HEK293T (cell line): ENCODE results near the gene ARHGEF25.

Experiments used
- CTCF ChIA-PET: fragments of 350-600 bp; formaldehyde crosslinking; extraction: SDS; loops from one replicate; lab custom pipeline; 2021; ENCODE audit warnings: antibody characterized with exemption, inconsistent platforms; lab: Yijun Ruan, JAX
- POLR2A ChIA-PET: fragments of 350-600 bp; formaldehyde crosslinking; extraction: SDS; loops from one replicate; lab custom pipeline; 2020; ENCODE audit warnings: antibody characterized with exemption, inconsistent platforms; lab: Yijun Ruan, JAX
- DNase-seq: peaks from one replicate; pipeline ENCODE4 v3.0.0; 2012; ENCODE audit warnings: mixed read lengths; ENCODE audit errors: extremely low spot score
- ARNT ChIP-seq: fragments of 450-650 bp; IDR thresholded peaks from 2 replicates; pipeline ENCODE4 v1.6.1; 2017; ENCODE audit warnings: mild to moderate bottlenecking
- BHLHE40 ChIP-seq: fragments of 450-650 bp; IDR thresholded peaks from 2 replicates; pipeline ENCODE4 v1.6.1; 2016; ENCODE audit warnings: mild to moderate bottlenecking, moderate library complexity, borderline replicate concordance
- CTBP1 ChIP-seq: fragments of 450-650 bp; IDR thresholded peaks from 2 replicates; pipeline ENCODE4 v1.6.1; 2016; ENCODE audit warnings: borderline replicate concordance
- ELF4 ChIP-seq: fragments of 450-650 bp; IDR thresholded peaks from 2 replicates; pipeline ENCODE4 v1.6.1; 2017; ENCODE audit warnings: antibody characterized with exemption
- FOXA1 ChIP-seq: fragments of 450-650 bp; IDR thresholded peaks from 2 replicates; pipeline ENCODE4 v1.6.1; 2016; ENCODE audit warnings: mild to moderate bottlenecking
- FOXK2 ChIP-seq: fragments of 450-650 bp; IDR thresholded peaks from 2 replicates; pipeline ENCODE4 v1.6.1; 2016; ENCODE audit warnings: mild to moderate bottlenecking
- FOXM1 ChIP-seq: fragments of 450-650 bp; IDR thresholded peaks from 2 replicates; pipeline ENCODE4 v1.6.1; 2017; ENCODE audit warnings: mild to moderate bottlenecking, borderline replicate concordance
- HDGF ChIP-seq: fragments of 450-650 bp; IDR thresholded peaks from 2 replicates; pipeline ENCODE4 v1.6.1; 2017; ENCODE audit warnings: antibody characterized with exemption, borderline replicate concordance
- L3MBTL2 ChIP-seq: fragments of 450-650 bp; conservative IDR thresholded peaks from 2 replicates; pipeline ENCODE4 v1.6.1; 2016; ENCODE audit warnings: mild to moderate bottlenecking
- LEF1 ChIP-seq: fragments of 450-650 bp; IDR thresholded peaks from 2 replicates; pipeline ENCODE4 v1.6.1; 2017; ENCODE audit warnings: mild to moderate bottlenecking, borderline replicate concordance
- NFRKB ChIP-seq: fragments of 450-650 bp; IDR thresholded peaks from 2 replicates; pipeline ENCODE4 v1.6.1; 2016; ENCODE audit warnings: mild to moderate bottlenecking, moderate library complexity
- SP1 ChIP-seq: fragments of 450-650 bp; IDR thresholded peaks from 2 replicates; pipeline ENCODE4 v1.6.1; 2017
- SUZ12 ChIP-seq: fragments of 450-650 bp; IDR thresholded peaks from 2 replicates; pipeline ENCODE4 v1.6.1; 2016; ENCODE audit warnings: mild to moderate bottlenecking
- TARDBP ChIP-seq: fragments of 450-650 bp; IDR thresholded peaks from 2 replicates; pipeline ENCODE4 v1.6.1; 2016
- ZNF384 ChIP-seq: fragments of 450-650 bp; IDR thresholded peaks from 2 replicates; pipeline ENCODE4 v1.6.1; 2016
- TF ChIP-seq, protein P1 (sequence below): fragments of 450-650 bp; IDR thresholded peaks from 2 replicates; pipeline ENCODE4 v1.6.1; 2016

Gene ARHGEF25

GRCh38 chr12:57610554-57611107, 604 bp upstream of the ARHGEF25 start:
- CTCF ChIA-PET = interaction anchor here (0.6 kb wide), 1 partner anchor 27 kb away, joined by 3 read pairs; no protein-coding TSS in a partner anchor
- POLR2A ChIA-PET = interaction anchor here (0.5 to 4.7 kb wide), 14 partner anchors 9 to 151 kb away, joined by 3 to 41 read pairs (median 3); partner anchors contain the start of genes DCTN2, GLI1 and PIP4K2C
- TF ChIP-seq ZNF384 = no peak
- DNase-seq = no peak

GRCh38 chr12:57611827-57612710, 834 bp downstream of the ARHGEF25 start:
- ChIA-PET CTCF (interaction anchor here (0.7 to 3.0 kb wide), 3 partner anchors 9 to 28 kb away, joined by 3 to 20 read pairs (median 3); no protein-coding TSS in a partner anchor), POLR2A (interaction anchor here (0.7 to 4.7 kb wide), 12 partner anchors 8 to 152 kb away, joined by 3 to 41 read pairs (median 4); partner anchors contain the start of genes DCTN2, GLI1 and PIP4K2C)
- TF ChIP-seq LEF1 (no peak), CTBP1 (no peak), SP1 (no peak), NFRKB (no peak), SUZ12 (no peak)
- DNase-seq = no peak

GRCh38 chr12:57612711-57613426, 1.6 kb downstream of the ARHGEF25 start:
- ChIA-PET POLR2A (interaction anchor here (0.7 to 4.7 kb wide), 3 partner anchors 18 to 120 kb away, joined by 3 to 41 read pairs (median 4); partner anchors contain the start of gene PIP4K2C), CTCF (interaction anchor here (0.7 to 3.0 kb wide), 3 partner anchors 10 to 29 kb away, joined by 3 to 20 read pairs (median 3); no protein-coding TSS in a partner anchor)
- no peak for DNase-seq
- TF ChIP-seq NFRKB (no peak), HDGF (no peak), FOXM1 (no peak), BHLHE40 (no peak), FOXA1 (no peak), TARDBP (no peak), SUZ12 (no peak), SP1 (no peak), L3MBTL2 (no peak), ELF4 (no peak)
- TF ChIP-seq, protein P1, sequence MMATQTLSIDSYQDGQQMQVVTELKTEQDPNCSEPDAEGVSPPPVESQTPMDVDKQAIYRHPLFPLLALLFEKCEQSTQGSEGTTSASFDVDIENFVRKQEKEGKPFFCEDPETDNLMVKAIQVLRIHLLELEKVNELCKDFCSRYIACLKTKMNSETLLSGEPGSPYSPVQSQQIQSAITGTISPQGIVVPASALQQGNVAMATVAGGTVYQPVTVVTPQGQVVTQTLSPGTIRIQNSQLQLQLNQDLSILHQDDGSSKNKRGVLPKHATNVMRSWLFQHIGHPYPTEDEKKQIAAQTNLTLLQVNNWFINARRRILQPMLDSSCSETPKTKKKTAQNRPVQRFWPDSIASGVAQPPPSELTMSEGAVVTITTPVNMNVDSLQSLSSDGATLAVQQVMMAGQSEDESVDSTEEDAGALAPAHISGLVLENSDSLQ = no peak

DNA sequence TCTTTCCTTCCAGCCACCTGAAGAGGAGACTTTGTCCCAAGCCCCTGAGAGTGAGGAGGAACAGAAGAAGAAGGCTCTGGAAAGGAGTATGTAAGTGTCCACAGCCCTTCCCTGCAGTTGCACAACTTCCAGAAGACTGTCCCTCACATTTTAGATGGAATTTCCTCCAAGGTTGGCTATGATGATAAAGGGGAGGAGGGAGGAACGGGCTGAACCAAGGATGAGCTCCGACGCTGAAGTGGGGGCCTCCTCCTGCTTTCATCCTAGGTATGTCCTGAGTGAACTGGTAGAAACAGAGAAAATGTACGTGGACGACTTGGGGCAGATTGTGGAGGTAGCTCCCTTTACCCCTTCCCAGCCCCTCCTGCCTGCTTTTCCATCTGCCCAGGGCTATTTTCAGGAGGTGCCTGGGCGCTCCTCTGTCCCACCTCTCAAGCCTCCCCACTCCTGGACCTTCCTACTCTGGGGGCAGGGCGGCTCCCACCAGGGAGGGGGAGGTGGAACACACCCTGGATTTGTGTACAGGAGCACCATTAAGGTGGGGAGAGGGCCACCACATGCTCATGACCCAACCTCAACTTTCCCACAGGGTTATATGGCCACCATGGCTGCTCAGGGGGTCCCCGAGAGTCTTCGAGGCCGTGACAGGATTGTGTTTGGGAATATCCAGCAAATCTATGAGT, 2.3 kb downstream of the ARHGEF25 start:
- no peak for DNase-seq
- TF ChIP-seq SP1 (no peak), ELF4 (no peak), ARNT (no peak), FOXK2 (no peak), FOXA1 (no peak), BHLHE40 (no peak), NFRKB (no peak), LEF1 (no peak), FOXM1 (no peak), ZNF384 (no peak), CTBP1 (no peak)
- ChIA-PET CTCF (interaction anchor here (1.1 to 3.0 kb wide), 2 partner anchors 9 to 30 kb away, joined by 3 to 20 read pairs; no protein-coding TSS in a partner anchor), POLR2A (interaction anchor here (0.7 to 4.7 kb wide), 3 partner anchors 18 to 67 kb away, joined by 3 to 41 read pairs (median 4); partner anchors contain the start of gene PIP4K2C)

- ChIA-PET POLR2A (interaction anchor here (1.2 to 4.7 kb wide), 2 partner anchors 22 to 68 kb away, joined by 4 to 41 read pairs; partner anchors contain the start of gene PIP4K2C), CTCF (interaction anchor here (1.1 to 3.0 kb wide), 2 partner anchors 8 to 31 kb away, joined by 3 to 20 read pairs; no protein-coding TSS in a partner anchor)
- TF ChIP-seq, protein P1 = peak; percentile 95
- no peak for TF ChIP-seq NFRKB
- DNase-seq = peak; percentile 71
These were observed 3.1 kb downstream of the ARHGEF25 start for GRCh38 chr12:57614178-57614947.
